ENCODE measurements around the gene PRKRA.

PRKRA gene

DNA sequence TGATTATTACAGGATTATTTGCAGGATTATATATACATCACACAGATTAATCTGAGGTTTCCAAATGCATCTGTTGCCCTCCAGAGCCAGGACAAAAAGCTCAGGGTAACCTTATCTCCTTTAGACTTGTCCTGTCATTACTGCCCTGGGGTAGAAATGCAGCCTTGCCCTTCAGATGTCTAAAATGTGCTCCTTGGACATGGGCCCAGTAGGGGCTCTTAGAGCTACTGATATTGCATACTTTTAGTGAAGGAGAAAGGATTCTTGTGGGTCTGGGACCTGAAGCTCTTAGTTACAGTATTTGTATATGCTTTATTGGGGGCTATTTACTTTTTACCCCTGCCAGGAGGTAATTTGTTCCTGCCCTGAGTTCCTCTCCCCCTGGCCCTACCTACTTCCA, 56.1 kb downstream of the PRKRA start:
- TF ChIP-seq SIN3A (IDR thresholded peaks at IDR 0.05; ENCODE audit: borderline replicate concordance, insufficient read depth, low read length) = no peak
- no peak for TF ChIP-seq FOXP2 (optimal IDR thresholded peaks at IDR 0.05; ENCODE audit: borderline replicate concordance, extremely low read depth, extremely low read length, insufficient read depth)
- no peak for TF ChIP-seq POLR2AphosphoS5 (IDR thresholded peaks at IDR 0.05; ENCODE audit: low read depth, low read length)
- no peak for TF ChIP-seq TAF1 (IDR thresholded peaks at IDR 0.05; ENCODE audit: borderline replicate concordance, insufficient read depth, low read length)
- TF ChIP-seq, protein P1, sequence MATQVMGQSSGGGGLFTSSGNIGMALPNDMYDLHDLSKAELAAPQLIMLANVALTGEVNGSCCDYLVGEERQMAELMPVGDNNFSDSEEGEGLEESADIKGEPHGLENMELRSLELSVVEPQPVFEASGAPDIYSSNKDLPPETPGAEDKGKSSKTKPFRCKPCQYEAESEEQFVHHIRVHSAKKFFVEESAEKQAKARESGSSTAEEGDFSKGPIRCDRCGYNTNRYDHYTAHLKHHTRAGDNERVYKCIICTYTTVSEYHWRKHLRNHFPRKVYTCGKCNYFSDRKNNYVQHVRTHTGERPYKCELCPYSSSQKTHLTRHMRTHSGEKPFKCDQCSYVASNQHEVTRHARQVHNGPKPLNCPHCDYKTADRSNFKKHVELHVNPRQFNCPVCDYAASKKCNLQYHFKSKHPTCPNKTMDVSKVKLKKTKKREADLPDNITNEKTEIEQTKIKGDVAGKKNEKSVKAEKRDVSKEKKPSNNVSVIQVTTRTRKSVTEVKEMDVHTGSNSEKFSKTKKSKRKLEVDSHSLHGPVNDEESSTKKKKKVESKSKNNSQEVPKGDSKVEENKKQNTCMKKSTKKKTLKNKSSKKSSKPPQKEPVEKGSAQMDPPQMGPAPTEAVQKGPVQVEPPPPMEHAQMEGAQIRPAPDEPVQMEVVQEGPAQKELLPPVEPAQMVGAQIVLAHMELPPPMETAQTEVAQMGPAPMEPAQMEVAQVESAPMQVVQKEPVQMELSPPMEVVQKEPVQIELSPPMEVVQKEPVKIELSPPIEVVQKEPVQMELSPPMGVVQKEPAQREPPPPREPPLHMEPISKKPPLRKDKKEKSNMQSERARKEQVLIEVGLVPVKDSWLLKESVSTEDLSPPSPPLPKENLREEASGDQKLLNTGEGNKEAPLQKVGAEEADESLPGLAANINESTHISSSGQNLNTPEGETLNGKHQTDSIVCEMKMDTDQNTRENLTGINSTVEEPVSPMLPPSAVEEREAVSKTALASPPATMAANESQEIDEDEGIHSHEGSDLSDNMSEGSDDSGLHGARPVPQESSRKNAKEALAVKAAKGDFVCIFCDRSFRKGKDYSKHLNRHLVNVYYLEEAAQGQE (IDR thresholded peaks at IDR 0.05; ENCODE audit: insufficient read depth in 1 of 2, low read depth in 2 of 2, low read length in 2 of 2) = no peak

DNA sequence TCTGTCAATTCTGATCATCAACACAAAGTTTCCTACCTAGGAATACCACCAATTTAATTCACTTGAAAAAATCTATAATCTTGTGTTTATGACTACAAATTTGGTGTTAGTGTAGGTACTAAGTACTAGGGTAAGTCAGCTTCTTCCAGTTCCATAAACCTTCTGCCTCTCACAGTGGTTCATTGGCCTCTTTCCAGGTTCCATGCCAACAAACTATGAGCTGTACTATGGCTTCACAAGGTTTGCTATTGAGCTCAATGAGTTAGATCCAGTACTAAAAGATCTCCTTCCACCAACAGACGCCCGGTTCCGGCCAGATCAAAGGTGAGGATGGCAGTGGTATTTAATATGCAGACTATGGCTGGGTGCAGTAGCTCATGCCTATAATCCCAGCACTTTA, 58.8 kb downstream of the PRKRA start:
- TF ChIP-seq, protein P1 (IDR thresholded peaks at IDR 0.05; ENCODE audit: insufficient read depth in 1 of 2, low read depth in 2 of 2, low read length in 2 of 2) = no peak
- TF ChIP-seq POLR2AphosphoS5 (IDR thresholded peaks at IDR 0.05; ENCODE audit: low read depth, low read length) (no peak), FOXP2 (optimal IDR thresholded peaks at IDR 0.05; ENCODE audit: borderline replicate concordance, extremely low read depth, extremely low read length, insufficient read depth) (no peak), TAF1 (IDR thresholded peaks at IDR 0.05; ENCODE audit: borderline replicate concordance, insufficient read depth, low read length) (no peak), SIN3A (IDR thresholded peaks at IDR 0.05; ENCODE audit: borderline replicate concordance, insufficient read depth, low read length) (no peak)

DNA sequence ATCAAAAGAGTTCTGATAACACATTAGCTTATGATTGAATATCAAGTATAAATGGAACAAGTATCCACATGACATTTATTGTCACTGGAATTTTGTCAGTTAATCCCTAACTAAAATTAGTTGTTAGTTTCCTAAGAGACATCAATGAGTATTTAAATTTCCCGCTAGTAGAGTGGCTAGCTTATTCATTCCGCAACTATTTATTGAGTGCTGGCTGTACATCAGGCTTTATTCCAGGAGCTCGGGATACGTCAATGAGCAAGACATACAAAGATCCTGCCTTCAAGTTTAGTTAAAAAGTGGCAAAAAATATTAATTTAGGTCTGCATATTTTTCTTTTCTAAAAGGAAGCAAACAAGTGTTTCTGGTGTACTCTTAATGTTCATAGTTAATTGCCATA, 59.3 kb downstream of the PRKRA start:
- TF ChIP-seq, protein P1 (IDR thresholded peaks at IDR 0.05; ENCODE audit: insufficient read depth in 1 of 2, low read depth in 2 of 2, low read length in 2 of 2) = no peak
- TF ChIP-seq TAF1 (IDR thresholded peaks at IDR 0.05; ENCODE audit: borderline replicate concordance, insufficient read depth, low read length) (no peak), SIN3A (IDR thresholded peaks at IDR 0.05; ENCODE audit: borderline replicate concordance, insufficient read depth, low read length) (no peak), POLR2AphosphoS5 (IDR thresholded peaks at IDR 0.05; ENCODE audit: low read depth, low read length) (no peak), FOXP2 (optimal IDR thresholded peaks at IDR 0.05; ENCODE audit: borderline replicate concordance, extremely low read depth, extremely low read length, insufficient read depth) (no peak)

DNA sequence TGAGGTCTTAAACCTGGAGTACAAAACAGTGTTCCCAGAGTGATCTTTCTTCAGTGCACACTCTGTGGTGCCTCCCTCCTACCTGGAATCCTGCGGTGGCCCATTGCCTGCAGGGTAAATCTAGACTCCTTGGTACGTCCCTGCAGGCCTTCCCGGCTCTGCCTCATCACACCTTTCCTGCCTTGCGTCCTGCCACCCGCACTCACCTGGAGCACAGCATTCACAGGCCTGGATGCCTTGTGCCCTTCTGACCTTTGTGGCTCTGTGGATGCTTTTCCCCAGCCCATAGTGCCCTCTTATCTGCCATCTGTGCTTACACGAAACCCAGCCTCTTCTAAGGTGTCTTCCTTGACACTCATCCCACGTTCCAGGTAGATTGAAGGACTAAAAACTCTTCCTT, 62.7 kb downstream of the PRKRA start:
- TF ChIP-seq POLR2AphosphoS5 (IDR thresholded peaks at IDR 0.05; ENCODE audit: low read depth, low read length) (no peak), FOXP2 (optimal IDR thresholded peaks at IDR 0.05; ENCODE audit: borderline replicate concordance, extremely low read depth, extremely low read length, insufficient read depth) (no peak), TAF1 (IDR thresholded peaks at IDR 0.05; ENCODE audit: borderline replicate concordance, insufficient read depth, low read length) (no peak), SIN3A (IDR thresholded peaks at IDR 0.05; ENCODE audit: borderline replicate concordance, insufficient read depth, low read length) (no peak)
- TF ChIP-seq, protein P1 (IDR thresholded peaks at IDR 0.05; ENCODE audit: insufficient read depth in 1 of 2, low read depth in 2 of 2, low read length in 2 of 2) = no peak
